Activated CD8-positive, alpha-beta memory T cell treated with anti-CD3 and anti-CD28 coated beads, Interleukin-2, amount 50 U/mL, for 24 hours (primary cell): ENCODE measurements around the gene TXNL4B.
"Not testable (repeated sequence)": the region's sequence is repeated elsewhere in the genome, so short reads cannot be mapped to it uniquely, and the experiment has no call there.

Experiments used
- DNase-seq: peaks from one replicate; pipeline ENCODE4 v3.0.0-alpha.2; 2020; ENCODE audit errors: extremely low read depth

TXNL4B gene

DNA sequence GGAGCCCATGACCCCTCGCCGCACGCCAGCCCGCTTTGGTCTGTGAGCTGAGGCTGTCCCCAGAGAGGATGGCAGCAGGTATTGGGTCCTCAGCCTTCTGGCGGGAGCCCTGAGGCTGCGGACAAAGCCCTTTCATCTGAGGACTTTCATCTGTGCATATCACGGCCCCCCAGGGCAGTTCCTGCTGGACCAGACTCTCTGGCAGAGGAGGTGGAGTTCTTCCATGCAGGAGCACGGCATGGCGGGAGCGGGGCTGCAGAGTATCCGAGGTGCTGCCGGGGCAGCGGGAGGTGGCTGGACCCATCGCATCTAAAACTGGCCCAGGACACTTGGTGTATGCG lies 19.0 kb upstream of the TXNL4B start:
- no peak for DNase-seq

GRCh38 chr16:72111657-72112451 lies 18.4 kb upstream of the TXNL4B start:
- DNase-seq: no peak

GRCh38 chr16:72110662-72111615 lies 17.5 kb upstream of the TXNL4B start:
- no peak for DNase-seq

GRCh38 chr16:72109966-72110530 lies 16.6 kb upstream of the TXNL4B start:
- DNase-seq: no peak

DNA sequence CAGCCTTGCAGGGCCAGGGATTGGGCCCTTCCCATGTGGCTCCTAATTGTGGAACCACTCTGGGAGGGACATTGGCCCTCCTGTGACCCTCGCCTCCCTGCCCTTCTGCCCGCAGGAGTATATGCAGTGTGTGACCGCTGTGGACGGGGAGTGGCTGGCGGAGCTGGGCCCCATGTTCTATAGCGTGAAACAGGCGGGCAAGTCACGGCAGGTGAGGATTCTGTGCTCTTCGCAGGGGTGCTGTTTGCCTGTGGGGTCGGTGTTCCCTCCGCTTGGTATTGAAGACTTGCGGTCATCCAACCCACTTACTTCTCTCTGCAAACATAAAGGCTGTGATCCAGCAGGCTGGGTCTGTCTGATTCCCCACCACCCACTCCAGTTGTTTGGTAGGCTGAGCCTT lies 15.9 kb upstream of the TXNL4B start:
- DNase-seq: no peak

DNA sequence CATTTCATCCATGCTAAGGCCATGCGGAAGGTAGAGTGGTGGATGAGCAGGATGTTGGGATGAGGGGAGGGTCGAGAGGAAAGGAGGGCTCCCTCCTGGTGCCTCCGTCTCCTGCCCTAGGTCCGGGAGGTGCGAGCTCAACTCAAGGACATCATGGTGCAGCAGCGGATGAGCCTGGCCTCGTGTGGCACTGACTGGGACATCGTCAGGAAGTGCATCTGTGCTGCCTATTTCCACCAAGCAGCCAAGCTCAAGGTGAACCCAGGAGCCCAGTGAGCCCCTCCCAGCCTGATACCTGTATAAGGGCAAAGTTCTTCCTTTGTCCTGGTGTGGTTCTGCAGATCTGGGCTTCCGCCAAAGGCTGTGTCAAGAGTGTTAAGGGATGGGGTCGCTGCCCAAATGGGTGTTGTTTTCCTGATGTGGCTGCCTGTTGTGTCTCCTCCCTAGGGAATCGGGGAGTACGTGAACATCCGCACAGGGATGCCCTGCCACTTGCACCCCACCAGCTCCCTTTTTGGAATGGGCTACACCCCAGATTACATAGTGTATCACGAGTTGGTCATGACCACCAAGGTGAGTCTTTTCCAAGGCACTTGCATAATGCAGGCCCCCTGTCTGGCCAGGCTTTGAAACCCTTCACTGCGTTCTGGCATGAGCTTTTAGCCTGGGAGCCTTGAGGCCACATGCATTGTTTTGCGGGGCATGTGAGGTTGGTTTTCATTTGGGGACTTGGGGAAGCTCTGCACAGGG lies 15.1 kb upstream of the TXNL4B start:
- DNase-seq: no peak

- DNase-seq: no peak
Observed at GRCh38 chr16:72107371-72107770, 14.0 kb upstream of the TXNL4B start.

DNA sequence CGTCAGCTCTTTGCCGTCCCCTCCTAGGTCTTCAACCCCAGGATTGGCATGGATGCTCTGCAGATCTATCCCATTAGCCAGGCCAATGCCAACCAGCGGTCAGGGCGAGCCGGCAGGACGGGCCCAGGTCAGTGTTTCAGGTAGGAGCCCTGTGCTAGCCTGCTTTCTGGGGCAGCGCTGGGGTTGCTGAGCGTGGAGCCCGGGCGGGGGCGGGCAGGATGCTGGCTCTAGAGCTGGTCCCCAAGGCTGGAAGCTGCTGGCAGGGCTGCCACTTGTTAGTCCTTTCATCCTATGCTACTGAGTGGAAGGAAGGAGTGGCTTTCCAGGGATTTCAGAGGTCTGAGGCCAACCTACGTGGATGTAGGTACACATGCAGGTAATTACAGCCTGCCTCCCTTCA lies 12.6 kb upstream of the TXNL4B start:
- DNase-seq: no peak

GRCh38 chr16:72104905-72105304 lies 11.5 kb upstream of the TXNL4B start:
- no peak for DNase-seq

GRCh38 chr16:72101195-72101594 lies 7.8 kb upstream of the TXNL4B start:
- DNase-seq: no peak

- DNase-seq: peak; percentile 10
Observed at GRCh38 chr16:72099377-72099818, 6.0 kb upstream of the TXNL4B start.

- DNase-seq: no peak
Observed at GRCh38 chr16:72098936-72099335, 5.5 kb upstream of the TXNL4B start.

GRCh38 chr16:72094266-72094610 lies 818 bp upstream of the TXNL4B start:
- DNase-seq: peak; percentile 15

- DNase-seq: no peak
Observed at GRCh38 chr16:72092832-72093447, 480 bp downstream of the TXNL4B start.

GRCh38 chr16:72091217-72091616 lies 2.2 kb downstream of the TXNL4B start:
- DNase-seq: no peak

GRCh38 chr16:72085002-72085401 lies 8.4 kb downstream of the TXNL4B start:
- DNase-seq: no peak

DNA sequence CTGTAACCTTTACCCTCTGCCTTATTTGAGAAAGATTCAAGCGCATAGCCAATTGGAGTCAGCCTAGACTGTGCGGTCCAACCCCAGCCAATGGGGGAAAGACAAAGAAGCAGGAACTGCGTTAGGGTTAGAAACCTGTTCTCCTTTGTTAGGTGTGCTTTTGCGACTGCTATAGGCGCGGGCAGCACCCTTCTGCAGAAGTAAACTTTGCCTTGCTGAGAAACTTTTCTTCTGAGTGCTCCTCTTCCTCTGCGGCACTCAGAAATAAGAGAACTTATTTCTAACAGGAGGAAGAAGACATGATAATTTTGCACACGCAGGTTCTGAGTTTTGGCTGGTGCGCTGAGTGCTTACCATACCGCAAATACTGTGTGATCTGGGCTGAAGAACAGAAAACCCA lies 9.0 kb downstream of the TXNL4B start:
- no peak for DNase-seq

DNA sequence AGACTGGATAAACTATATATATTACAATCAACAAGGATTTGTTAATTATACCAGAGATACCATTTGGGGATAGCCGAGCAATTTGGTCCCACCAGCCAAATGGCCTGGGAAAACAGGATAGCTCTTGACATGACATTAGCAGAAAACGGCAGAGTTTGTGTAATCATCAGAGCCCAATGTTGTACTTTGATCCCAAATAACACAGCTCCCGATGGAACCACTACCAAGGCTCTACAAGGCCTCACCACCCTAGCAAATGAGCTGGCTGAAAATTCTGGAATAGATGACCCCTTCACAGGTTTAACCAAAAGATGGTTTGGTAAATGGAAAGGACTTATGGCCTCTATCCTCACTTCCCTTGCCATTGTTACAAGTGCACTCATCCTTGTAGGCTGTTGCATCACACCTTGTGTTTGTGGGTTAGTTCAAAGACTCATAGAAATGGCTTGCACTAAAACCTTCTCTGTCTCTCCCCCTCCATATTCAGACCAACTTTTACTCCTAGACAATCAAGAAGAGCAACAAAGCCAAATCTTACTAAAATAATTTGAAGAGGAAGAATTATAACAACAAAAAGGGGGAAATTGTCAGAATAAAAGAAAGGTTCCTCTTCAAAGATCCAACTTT lies 9.5 kb downstream of the TXNL4B start:
- DNase-seq: no peak

GRCh38 chr16:72076991-72077706 lies 16.3 kb downstream of the TXNL4B start:
- DNase-seq: not testable (repeated sequence)

DNA sequence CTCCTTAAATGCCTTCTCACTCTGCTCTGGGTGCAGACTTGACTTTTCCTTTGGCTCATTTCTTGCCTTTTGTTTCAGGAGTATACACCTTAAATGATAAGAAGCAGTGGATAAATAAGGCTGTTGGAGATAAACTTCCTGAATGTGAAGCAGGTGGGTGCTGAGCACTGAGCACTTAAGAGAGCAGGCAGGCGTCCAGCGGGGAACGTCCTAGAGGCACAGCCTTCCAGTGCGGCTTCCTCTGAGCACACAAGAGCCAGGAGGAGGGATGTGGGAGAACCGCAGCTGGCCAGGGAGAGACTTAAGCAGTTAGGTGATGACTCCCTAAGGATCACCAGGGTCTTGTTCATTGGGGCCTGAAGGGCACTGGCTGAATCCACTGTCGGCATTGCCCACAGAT lies 18.4 kb downstream of the TXNL4B start:
- not testable (repeated sequence) for DNase-seq
